Left kidney (tissue), 2 donors: Measurements from ENCODE around the gene CANT1. TPM values are rescaled to one million over a fixed set of nuclear protein-coding genes. Genes with fewer than 3 reads are reported as not detected.
A peak's percentile ranks its signal among the peaks of the same experiment; 100 is the strongest.
"Not testable (repeated sequence)": the region's sequence is repeated elsewhere in the genome, so short reads cannot be mapped to it uniquely, and the experiment has no call there.

Source experiments
- DNase-seq: peaks from one replicate; pipeline ENCODE4 v3.0.0-alpha.2; 2013
- polyA plus RNA-seq: library from polyadenylated mRNA; unstranded; fragments of 120-200 nt; gene quantifications from one replicate; pipeline ENCODE4 v1.2.1, GENCODE V29; 2013; ENCODE audit not compliant: insufficient read length

CANT1 gene
- polyA plus RNA-seq, 1 donor = 44.8 TPM

GRCh38 chr17:78977997-78978973 lies 31.3 kb downstream of the CANT1 start:
- DNase-seq = peak; percentile 41

GRCh38 chr17:78977681-78977943 lies 32.0 kb downstream of the CANT1 start:
- DNase-seq = no peak

- DNase-seq = no peak
Measured at GRCh38 chr17:78976907-78977680, 32.5 kb downstream of the CANT1 start.

- peak; percentile 62 for DNase-seq
Measured at GRCh38 chr17:78974635-78975591, 34.7 kb downstream of the CANT1 start.

- no peak for DNase-seq
Measured at GRCh38 chr17:78973792-78974520, 35.6 kb downstream of the CANT1 start.

GRCh38 chr17:78973196-78973595 lies 36.4 kb downstream of the CANT1 start:
- DNase-seq = no peak

DNA sequence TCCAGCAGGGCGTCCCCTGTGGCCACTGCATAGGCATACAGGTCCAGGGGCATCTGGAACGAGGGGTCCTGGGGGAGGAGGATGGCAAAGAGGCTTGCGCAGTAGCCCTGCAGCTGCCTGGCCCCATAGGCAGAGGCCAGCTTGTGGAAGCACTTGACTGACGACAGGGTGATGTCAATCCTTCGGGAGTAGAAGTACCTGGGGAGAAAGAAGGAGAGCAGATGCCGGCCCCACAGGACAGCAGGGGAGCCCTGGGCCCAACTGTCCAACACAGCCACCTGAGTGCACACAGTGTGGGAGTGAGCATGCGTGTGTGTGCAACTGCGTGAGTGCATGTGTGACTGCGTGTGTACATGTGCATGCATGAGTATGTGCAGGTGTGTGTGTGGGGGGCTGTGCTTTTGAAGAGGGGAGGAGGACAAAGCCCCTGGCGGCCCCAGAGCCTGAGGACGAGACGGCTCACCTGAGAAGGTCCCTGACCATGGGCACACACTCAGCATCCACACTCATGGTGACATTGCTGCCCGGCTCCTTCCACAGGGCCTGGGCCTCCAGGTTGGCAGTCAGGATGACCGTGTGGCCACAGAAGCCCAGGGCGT lies 37.0 kb downstream of the CANT1 start:
- DNase-seq = no peak

GRCh38 chr17:78971756-78972506 lies 37.6 kb downstream of the CANT1 start:
- DNase-seq = no peak

DNA sequence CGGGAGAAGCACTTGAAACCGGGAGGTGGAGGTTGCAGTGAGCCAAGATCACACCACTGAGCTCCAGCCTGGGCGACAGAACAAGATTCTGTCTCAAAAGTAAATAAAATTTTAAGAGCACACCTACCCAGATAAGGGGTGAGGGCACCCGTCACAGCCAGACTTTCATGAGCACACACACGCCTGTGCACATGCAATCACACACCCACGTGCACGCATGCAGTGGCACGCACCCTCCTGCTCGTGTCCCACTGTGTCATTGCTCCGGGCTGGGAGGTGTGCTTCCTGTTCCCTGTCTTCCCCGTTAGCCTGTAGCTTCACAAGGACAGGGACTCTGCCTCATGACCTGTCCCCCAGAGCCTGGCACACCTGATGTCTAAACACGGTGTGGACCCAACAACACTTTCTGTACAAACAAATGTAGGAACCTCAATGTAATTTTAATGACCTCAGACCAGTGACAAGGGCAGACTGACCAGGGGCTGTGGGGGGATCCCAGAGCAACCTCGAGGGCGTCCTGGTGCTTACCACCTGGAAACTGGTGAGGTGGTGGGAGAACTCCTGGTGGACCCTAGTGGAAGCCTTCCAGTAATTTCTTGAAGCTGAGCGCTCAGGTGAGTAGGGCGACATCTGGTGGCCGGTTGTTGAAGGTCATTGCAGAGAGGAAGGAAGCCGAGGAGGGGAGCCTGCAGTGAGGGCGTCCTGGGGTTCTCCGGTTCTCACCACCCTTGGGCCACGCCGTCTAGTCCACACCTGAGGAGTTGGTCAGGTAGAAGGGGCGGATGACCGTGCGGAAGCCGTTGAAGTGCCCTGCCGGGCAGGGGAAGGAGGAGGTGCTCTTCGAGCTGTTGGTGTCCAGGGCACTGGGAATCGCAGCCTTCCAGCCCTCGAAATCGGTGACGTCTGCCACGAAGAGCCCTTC lies 38.5 kb downstream of the CANT1 start:
- peak; percentile 83 for DNase-seq

GRCh38 chr17:78969865-78970264 lies 39.7 kb downstream of the CANT1 start:
- DNase-seq = no peak

GRCh38 chr17:78967782-78968362 lies 41.7 kb downstream of the CANT1 start:
- no peak for DNase-seq

GRCh38 chr17:78966910-78967600 lies 42.5 kb downstream of the CANT1 start:
- no peak for DNase-seq

DNA sequence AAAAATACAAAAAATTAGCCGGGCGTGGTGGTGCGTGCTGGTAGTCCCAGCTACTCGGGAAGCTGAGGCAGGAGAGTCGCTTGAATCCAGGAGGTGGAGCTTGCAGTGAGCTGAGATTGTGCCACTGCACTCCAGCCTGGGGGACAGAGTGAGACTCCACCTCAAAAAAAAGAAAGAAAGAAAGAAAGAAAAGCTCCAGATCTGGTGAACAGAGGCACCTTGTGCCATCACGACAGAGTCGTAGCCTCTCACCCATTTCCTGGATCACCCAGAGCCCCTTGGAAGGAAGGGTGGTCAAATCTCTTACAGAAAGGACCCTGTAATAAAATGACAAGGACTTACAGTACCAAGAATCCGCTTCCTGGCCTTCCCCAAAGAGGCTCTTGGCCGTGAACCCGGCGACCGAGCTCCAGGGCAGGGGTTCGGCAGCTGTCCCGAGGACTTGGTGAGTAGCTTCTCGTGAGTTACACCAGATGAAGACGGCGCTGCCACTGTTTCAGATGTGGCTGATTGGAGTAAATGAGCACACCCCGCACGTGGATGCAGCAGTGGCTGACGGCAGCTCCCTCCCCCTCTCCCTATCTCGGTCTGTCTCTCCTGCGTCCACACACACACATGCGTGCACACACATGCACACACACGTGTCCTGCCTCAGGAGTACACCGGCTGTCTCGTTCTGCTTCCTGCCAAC lies 43.3 kb downstream of the CANT1 start:
- no peak for DNase-seq

DNA sequence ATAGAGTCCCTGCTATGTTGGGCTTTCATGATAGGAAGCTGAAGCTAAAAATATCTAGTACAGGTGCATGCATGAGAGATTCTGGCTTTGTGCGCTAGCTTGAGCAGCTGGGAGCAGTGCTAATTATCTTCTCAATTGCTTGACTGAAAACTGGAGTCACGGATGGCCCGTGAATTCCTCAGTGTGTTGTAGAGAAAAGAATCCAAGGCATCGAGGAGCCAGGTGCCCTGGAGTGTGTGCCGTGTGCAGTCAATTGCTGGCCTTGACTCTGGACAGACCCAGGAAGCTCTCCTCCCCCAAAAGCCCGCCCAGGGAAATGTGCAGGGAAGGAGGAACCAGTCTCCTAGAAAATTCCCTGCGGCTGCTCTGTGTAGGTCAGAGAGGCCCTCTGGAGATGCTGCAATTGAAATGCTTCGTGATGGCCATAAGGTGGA lies 44.1 kb downstream of the CANT1 start:
- no peak for DNase-seq

DNA sequence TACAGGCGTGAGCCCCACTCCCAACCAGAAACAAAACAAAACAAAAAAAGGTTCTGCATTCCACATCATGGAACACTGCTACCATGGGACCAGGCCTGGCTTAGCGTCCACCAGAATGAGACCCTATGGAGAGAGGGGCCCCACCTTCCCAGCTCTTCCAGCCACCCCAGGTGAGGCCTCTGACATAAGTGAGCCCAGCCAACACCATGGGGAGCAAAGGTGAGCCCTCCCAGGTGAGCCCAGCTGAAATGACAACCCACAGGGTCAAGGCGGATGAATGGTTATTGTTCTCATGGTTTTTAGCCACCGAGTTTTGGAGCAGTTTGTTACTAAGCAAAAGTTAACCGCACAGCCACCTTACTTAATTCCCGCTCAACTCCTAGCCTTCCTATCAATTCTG lies 46.2 kb downstream of the CANT1 start:
- DNase-seq = no peak

DNA sequence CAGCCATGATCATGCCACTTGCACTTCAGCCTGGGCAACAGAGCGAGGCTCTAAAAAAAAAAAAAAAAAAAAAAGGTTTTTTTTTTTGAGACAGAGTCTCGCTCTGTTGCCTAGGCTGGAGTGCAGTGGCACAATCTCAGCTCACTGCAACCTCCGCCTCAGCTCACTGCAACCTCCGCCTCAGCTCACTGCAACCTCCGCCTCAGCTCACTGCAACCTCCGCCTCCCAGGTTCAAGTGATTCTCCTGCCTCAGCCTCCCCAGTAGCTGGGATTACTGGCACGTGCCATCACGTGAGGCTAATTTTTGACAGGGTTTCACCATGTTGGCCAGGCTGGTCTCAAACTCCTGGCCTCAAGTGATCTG lies 46.6 kb downstream of the CANT1 start:
- not testable (repeated sequence) for DNase-seq

DNA sequence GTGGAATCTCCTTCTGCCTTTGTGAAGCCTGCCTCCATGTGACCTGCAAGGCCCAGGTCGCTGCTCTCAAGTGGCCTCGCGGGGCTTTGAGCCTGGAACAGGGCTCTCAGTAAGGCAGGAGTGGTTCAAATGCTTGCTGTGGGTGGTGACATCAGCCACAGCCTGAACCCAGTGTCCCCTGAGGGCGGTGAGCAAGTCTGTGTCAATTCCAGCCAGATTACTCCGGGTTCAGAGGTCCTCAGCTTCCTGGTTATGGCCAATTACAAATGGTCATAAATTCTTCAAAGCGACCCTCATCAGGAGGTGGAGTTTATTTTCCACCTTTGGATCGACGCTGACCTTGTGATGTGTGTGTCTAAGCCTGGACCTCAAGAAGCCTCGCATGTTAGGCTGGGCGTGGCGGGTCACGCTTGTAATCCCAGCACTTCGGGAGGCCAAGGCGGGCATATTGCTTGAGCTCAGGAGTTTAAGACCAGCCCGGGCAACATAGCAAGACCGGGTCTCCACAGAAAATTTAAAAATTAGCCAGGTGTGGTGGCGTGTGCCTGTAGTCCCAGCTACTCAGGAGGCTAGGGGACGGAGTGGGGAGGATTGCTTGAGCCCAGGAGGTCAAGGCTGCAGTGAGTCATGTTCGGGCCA lies 47.1 kb downstream of the CANT1 start:
- DNase-seq = no peak
